ENCODE data around the gene SPACA5B.
"Not testable (repeated sequence)": the region's sequence is repeated elsewhere in the genome, so short reads cannot be mapped to it uniquely, and the experiment has no call there.

The SPACA5B gene

GRCh38 chrX:48130326-48130725, at the start of gene SPACA5B:
SPACA5B (plus strand) TSS chrX:48130626; CDS start chrX:48130688, 62 bp downstream.
- DNase-seq, result not testable (repeated sequence)

- DNase-seq, result peak; percentile 15
Observed at GRCh38 chrX:48083212-48083611, 47.2 kb upstream of the SPACA5B start.

- no peak for DNase-seq
Observed at GRCh38 chrX:48083706-48084105, 46.7 kb upstream of the SPACA5B start.

GRCh38 chrX:48086082-48086481, 44.3 kb upstream of the SPACA5B start:
- no peak for DNase-seq

- DNase-seq, result no peak
Observed at GRCh38 chrX:48090123-48090522, 40.3 kb upstream of the SPACA5B start.

GRCh38 chrX:48092558-48092957, 37.9 kb upstream of the SPACA5B start:
- DNase-seq, result not testable (repeated sequence)

- DNase-seq, result no peak
Observed at GRCh38 chrX:48101443-48101842, 29.0 kb upstream of the SPACA5B start.

- no peak for DNase-seq
Observed at GRCh38 chrX:48102874-48103374, 27.5 kb upstream of the SPACA5B start.

- DNase-seq, result no peak
Observed at GRCh38 chrX:48107717-48108116, 22.7 kb upstream of the SPACA5B start.

GRCh38 chrX:48125286-48125685, 5.1 kb upstream of the SPACA5B start:
- DNase-seq, result not testable (repeated sequence)

- not testable (repeated sequence) for DNase-seq
Observed at GRCh38 chrX:48132308-48132844, 1.9 kb downstream of the SPACA5B start.

- not testable (repeated sequence) for DNase-seq
Observed at GRCh38 chrX:48139076-48139475, 8.7 kb downstream of the SPACA5B start.

GRCh38 chrX:48141810-48142508, 11.5 kb downstream of the SPACA5B start:
- not testable (repeated sequence) for DNase-seq

GRCh38 chrX:48142697-48143096, 12.3 kb downstream of the SPACA5B start:
- not testable (repeated sequence) for DNase-seq

GRCh38 chrX:48153769-48154168, 23.3 kb downstream of the SPACA5B start:
- DNase-seq, result no peak

- no peak for DNase-seq
Observed at GRCh38 chrX:48154796-48155195, 24.4 kb downstream of the SPACA5B start.

GRCh38 chrX:48156014-48156413, 25.6 kb downstream of the SPACA5B start:
- DNase-seq, result no peak

- DNase-seq, result no peak
Observed at GRCh38 chrX:48165241-48165640, 34.8 kb downstream of the SPACA5B start.

GRCh38 chrX:48166322-48166721, 35.9 kb downstream of the SPACA5B start:
- DNase-seq, result not testable (repeated sequence)

- no peak for DNase-seq
Observed at GRCh38 chrX:48179691-48180090, 49.3 kb downstream of the SPACA5B start.

GRCh38 chrX:48180811-48181210, 50.4 kb downstream of the SPACA5B start:
- no peak for DNase-seq

GRCh38 chrX:48181882-48182281, 51.5 kb downstream of the SPACA5B start:
- DNase-seq, result not testable (repeated sequence)

Data from NCI-H1105 (cell line).